ENCODE measurements around the gene GALM.

GALM gene

GRCh38 chr2:38737925-38738324 lies 72.0 kb downstream of the GALM start:
- Histone ChIP-seq H3K36me3 (peaks cover 65% of the 10 kb centered on the region), H3K9me3 (no peaks in the 10 kb centered on the region), H3K4me1 (no peaks in the 10 kb centered on the region), H3K27me3 (no peaks in the 10 kb centered on the region), H3K4me3 (ENCODE audit: low read depth, low read length) (no peak overlapping the region)
- no peak for TF ChIP-seq CTCF (IDR thresholded peaks at IDR 0.05; ENCODE audit: low read depth, low read length)
- no peak for DNase-seq

- no peak for DNase-seq
- Histone ChIP-seq H3K36me3 (peaks cover 72% of the 10 kb centered on the region), H3K4me3 (ENCODE audit: low read depth, low read length) (no peak overlapping the region), H3K4me1 (peaks cover 4% of the 10 kb centered on the region; the same call in 1 of the 2 replicates), H3K27me3 (no peaks in the 10 kb centered on the region), H3K9me3 (no peaks in the 10 kb centered on the region)
- no peak for TF ChIP-seq CTCF (IDR thresholded peaks at IDR 0.05; ENCODE audit: low read depth, low read length)
These were observed 73.6 kb downstream of the GALM start for GRCh38 chr2:38739524-38739923.

- H3K4me3 ChIP-seq (ENCODE audit: low read depth, low read length): no peak overlapping the region
- TF ChIP-seq CTCF (IDR thresholded peaks at IDR 0.05; ENCODE audit: low read depth, low read length): peak; percentile 40
- no peak for DNase-seq
- no peaks in the 10 kb centered on the region for H3K9me3 ChIP-seq
- H3K4me1 ChIP-seq: peaks cover 4% of the 10 kb centered on the region; the same call in 1 of the 2 replicates
- H3K36me3 ChIP-seq: peaks cover 85% of the 10 kb centered on the region
- H3K27me3 ChIP-seq: no peaks in the 10 kb centered on the region
These were observed 75.2 kb downstream of the GALM start for GRCh38 chr2:38740851-38741731.

GRCh38 chr2:38742797-38743559 lies 77.1 kb downstream of the GALM start:
- Histone ChIP-seq H3K4me1 (peaks cover 11% of the 10 kb centered on the region), H3K36me3 (peaks cover 93% of the 10 kb centered on the region), H3K27me3 (no peaks in the 10 kb centered on the region), H3K4me3 (ENCODE audit: low read depth, low read length) (no peak overlapping the region), H3K9me3 (no peaks in the 10 kb centered on the region)
- no peak for TF ChIP-seq CTCF (IDR thresholded peaks at IDR 0.05; ENCODE audit: low read depth, low read length)
- no peak for DNase-seq

GRCh38 chr2:38743672-38744398 lies 77.9 kb downstream of the GALM start:
- Histone ChIP-seq H3K27me3 (no peaks in the 10 kb centered on the region), H3K4me1 (peaks cover 11% of the 10 kb centered on the region), H3K4me3 (ENCODE audit: low read depth, low read length) (no peak overlapping the region), H3K9me3 (no peaks in the 10 kb centered on the region), H3K36me3 (peaks cover 96% of the 10 kb centered on the region)
- TF ChIP-seq CTCF (IDR thresholded peaks at IDR 0.05; ENCODE audit: low read depth, low read length): no peak
- no peak for DNase-seq
